Posterior vena cava (tissue), 2 donors: ENCODE data around the gene COA8. TPM values are rescaled to one million over a fixed set of nuclear protein-coding genes. Genes with fewer than 3 reads are reported as not detected.
"Not testable (repeated sequence)": the region's sequence is repeated elsewhere in the genome, so short reads cannot be mapped to it uniquely, and the experiment has no call there.

Source experiments
- DNase-seq: peaks from one replicate; pipeline ENCODE4 v3.0.0-alpha.2; 2020; ENCODE audit warnings: low spot score
- intact Hi-C, 2 donors: fragments of 100-400 bp; cut with DNase I; formaldehyde crosslinking; loops; one replicate each; pipeline versions ENCODE4 v1.14.1 to v1.14.2; 2022 to 2023
- total RNA-seq, 2 donors: library from RNA; stranded (reverse); fragmentation: NEBNext Ultra II Directional; extraction: Animal tissue kit (Norgen Biotek cat#: 25700); gene quantifications; one replicate each; pipeline ENCODE4 v1.2.1, GENCODE V29; 2021
- donor health status: DM: yes; HTN: yes; CAD: no.
- donor health status: DM: yes; HTN: yes; CAD: no.

The COA8 gene
- total RNA-seq, 2 donors from 2014 or later, result 33.9 to 40.3 TPM

DNA sequence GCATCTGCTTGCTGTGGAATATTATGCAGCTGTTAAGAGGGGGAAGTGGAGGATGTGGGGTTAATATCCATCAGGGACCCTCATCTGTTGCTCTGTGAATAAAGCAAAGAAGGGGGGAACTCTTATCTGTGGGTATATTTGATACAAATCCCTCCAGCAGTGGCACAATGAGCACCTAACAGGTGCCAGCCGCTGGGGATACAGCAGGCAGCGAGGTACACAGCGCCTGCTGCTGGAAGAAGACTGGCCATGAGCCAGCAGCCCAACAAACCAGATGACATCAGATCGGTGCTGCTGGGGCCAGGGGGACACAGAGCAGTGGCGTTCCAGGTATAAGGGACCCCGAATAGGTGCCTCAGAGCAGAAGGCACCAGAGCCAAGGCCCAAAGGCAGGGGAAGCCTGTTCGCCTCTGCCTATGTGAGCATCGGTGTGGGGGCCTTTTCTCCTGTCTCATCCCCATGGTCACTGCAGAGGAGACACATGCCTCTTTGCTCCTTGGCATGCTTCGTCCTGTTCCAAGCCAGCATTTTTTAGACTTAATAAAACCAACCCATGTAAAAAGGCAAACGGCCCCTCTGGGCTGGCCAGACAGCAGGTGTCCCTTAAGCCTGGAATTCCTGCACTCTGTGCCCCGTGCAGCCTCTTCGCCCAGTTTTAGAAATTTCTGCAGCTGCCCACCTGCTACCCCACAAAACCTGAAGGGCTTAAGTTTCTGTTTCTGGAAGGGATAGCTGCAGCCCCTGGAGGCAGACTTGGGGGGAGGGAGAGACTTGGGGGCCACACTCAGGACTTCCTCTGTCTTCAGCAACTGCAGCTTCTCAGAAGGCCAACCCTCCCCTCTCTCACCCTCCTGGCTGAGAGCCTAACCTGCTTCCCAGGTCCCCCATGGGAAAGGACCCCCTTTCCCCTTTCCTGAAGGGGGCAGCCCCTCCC lies 38.5 kb upstream of the COA8 start:
- DNase-seq, result no peak
- intact Hi-C loops, result no loop called here

DNA sequence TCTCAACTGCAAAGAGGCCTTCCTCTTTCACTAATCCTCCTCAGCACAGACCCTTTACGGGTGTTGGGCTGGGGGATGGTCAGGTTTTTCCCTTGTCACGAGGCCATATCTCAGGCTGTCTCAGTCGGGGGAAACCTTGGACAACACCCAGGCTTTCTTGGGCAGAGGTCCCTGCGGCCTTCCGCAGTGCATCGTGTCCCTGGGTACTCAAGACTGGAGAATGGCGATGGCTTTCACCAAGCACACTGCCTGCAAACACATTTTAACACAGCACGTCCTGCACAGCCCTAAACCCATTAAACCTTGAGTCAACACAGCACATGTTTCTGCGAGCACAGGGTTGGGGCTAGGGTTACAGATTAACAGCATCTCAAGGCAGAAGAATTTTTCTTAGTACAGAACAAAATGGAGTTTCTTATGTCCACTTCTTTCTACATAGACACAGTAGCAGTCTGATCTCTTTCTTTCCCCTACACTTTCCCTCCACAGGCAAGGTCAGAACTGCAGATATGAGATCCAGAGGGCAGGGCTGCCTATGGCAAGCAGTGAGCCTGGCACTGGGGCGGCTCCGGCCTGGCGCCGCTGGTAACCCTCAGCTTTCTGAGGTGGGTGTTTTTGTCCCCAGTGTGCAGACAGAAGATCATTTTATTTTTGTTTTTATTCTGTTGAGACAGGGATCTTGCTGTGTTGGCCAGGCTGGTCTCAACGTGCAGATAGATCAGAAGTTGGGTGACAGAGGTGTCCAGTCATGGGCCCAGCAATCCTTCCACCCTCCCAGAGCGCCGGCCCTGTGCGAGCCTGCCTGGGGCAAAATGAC lies 37.1 kb upstream of the COA8 start:
- not testable (repeated sequence) for DNase-seq
- intact Hi-C loops, result loop anchor here in 1 of 2 donors (5.0 kb wide), 1 partner anchor 1783 kb away; no protein-coding TSS in a partner anchor

- no peak for DNase-seq
- intact Hi-C loops, result loop anchor here in 1 of 2 donors (5.0 kb wide), 1 partner anchor 1784 kb away; no protein-coding TSS in a partner anchor
Measured at GRCh38 chr14:103526247-103526913, 36.4 kb upstream of the COA8 start.

- no peak for DNase-seq
Measured at GRCh38 chr14:103526914-103527248, 35.9 kb upstream of the COA8 start.

GRCh38 chr14:103527408-103528145 lies 35.2 kb upstream of the COA8 start:
- DNase-seq, result no peak
- intact Hi-C loops, result loop anchor here in 1 of 2 donors (5.0 kb wide), 1 partner anchor 1785 kb away; no protein-coding TSS in a partner anchor

More at GRCh38 chr14:103526914-103527248, 35.9 kb upstream of the COA8 start:
- intact Hi-C loops, result loop anchor here in 1 of 2 donors (5.0 kb wide), 1 partner anchor 1785 kb away; no protein-coding TSS in a partner anchor

DNA sequence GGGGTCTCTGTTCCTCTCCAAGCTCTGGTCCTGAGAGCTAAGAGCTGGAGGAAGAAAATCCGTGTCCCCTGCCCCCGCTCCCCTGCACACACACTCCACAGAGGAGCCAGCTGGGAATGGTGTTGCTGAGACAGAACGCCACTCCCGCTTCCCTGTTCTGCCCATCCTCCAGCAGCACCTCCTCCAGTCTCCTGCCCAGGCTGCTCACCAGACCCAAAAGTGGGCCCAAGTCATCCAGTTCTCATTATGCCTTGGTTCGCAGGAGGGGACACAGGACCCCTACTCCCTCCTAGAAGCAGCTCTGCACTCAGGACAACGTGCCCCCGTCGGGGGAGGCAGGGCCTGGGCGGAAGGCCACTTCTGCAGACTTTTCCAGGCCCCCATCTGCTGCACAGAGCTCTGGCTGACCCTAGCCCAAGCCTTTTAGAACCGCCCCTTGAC lies 34.6 kb upstream of the COA8 start:
- intact Hi-C loops, result loop anchor here in 1 of 2 donors (5.0 kb wide), 1 partner anchor 1786 kb away; no protein-coding TSS in a partner anchor
- DNase-seq, result no peak

- intact Hi-C loops, result loop anchor here in 1 of 2 donors (5.0 kb wide), 1 partner anchor 1786 kb away; no protein-coding TSS in a partner anchor
- peak; percentile 96 for DNase-seq
Measured at GRCh38 chr14:103528587-103529382, 34.0 kb upstream of the COA8 start, which contains the start of gene TRMT61A. TSS of gene TRMT61A (plus strand) at chr14:103529196. CDS start at chr14:103529979, 783 bp downstream.

DNA sequence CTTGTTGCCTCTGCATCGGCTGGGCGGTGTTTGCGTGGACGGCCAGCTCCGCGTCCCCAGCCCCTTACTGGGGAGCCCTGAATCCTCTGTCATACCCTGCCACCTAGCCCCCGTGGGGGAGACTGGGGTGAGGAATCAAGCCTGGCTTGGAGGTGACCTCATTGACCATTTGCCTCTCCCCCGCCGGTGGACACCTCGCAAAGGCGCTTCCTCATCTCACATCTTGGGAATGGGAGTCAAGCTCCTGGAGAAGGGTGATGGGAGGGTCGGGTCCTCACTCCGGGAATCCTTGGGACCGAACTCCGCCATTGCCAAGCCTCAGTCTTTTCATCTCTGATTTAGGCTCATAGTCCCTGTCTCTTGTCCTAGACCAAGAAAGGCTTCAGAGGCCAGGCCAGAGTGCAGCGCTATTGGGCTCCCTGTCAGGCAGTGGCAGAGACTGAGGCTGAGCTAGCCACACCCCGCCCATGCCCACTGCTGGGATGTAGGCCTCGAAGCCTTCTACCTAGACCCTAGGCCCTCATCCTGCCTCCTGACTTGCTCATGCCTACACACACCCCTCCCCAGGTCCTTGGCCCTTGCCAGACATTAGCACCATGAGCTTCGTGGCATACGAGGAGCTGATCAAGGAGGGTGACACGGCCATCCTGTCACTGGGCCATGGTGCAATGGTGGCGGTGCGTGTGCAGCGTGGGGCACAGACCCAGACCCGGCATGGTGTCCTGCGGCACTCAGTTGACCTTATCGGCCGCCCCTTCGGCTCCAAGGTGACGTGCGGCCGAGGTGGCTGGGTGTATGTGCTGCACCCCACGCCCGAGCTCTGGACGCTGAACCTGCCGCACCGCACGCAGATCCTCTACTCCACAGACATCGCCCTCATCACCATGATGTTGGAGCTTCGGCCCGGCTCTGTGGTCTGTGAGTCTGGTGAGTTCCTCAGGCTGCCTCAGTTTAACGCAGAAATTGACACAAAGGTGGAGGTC lies 33.1 kb upstream of the COA8 start:
- DNase-seq, result no peak
- intact Hi-C loops, result loop anchor here in 1 of 2 donors (5.0 kb wide), 1 partner anchor 1787 kb away; no protein-coding TSS in a partner anchor

DNA sequence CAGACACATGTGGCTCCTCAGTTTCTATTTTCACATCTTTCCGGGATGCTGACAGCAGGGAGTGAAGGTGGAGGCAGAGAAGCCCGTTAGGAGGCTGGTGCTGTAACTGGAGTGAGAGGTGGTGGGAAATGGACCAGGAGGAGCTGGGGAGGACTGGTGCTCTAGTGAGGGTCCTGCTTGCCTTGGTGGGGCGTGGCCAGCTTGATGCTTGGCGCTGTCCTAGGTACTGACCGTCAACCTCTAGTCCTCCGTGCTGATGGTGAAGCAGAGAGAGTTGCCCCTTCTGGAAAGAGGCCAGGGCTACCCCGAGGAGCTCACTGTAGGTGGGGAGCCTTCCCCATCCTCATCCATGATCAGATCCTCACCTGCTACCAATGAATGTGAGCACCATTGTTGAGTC lies 32.4 kb upstream of the COA8 start:
- intact Hi-C loops, result no loop called here
- DNase-seq, result no peak

DNA sequence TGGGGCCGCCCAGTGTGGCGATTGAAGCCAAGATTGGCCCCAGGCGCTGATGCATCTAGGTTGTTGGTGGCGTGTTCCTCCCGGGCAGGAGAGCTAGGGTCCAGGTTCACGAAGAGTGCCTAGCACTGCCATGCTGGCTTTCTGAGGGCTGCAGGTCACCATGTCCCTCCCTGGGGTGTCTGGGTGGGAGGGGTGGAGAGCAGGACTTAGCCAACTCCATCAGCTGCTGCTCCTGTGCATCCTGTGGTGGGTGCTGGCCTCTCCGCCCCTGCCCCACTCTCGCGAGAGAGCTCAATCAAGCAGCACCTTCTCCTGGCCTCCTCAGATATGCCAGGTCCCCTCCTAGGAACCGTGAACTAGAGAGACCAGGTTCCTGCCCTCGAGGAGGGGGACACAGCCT lies 31.9 kb upstream of the COA8 start:
- DNase-seq, result no peak
- intact Hi-C loops, result no loop called here

GRCh38 chr14:103531421-103532215 lies 31.1 kb upstream of the COA8 start:
- intact Hi-C loops, result no loop called here
- no peak for DNase-seq

- intact Hi-C loops, result no loop called here
- DNase-seq, result no peak
Measured at GRCh38 chr14:103532216-103533136, 30.3 kb upstream of the COA8 start.

GRCh38 chr14:103533137-103533998 lies 29.4 kb upstream of the COA8 start:
- DNase-seq, result no peak
- intact Hi-C loops, result no loop called here
